Measurements from ENCODE around the gene ZPBP2. TPM values are rescaled to one million over a fixed set of nuclear protein-coding genes. Genes with fewer than 3 reads are reported as not detected.

The ZPBP2 gene
- polyA plus RNA-seq, 3 donors, result not detected

DNA sequence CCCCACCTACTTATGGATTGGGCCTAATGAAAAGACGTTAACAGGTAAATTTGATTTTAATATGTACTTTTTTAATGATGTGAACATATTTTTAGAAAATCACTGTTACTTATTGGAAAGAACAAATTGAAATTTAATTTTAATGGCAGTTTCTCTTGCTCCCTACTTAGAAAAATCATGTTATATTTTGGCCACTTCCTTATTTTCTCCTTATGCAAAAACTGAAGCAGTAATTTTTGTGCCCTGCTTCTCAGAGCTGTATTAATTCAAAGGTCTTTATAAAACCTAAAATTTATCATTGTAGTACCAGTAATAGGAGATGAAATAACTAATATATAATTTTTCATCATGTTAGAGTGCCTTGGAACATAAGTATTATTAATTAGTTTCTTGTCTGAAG lies 2.8 kb downstream of the ZPBP2 start:
- H3K79me2 ChIP-seq (ENCODE audit: insufficient read depth, low read length), result no peaks in the 10 kb centered on the region
- TF ChIP-seq, protein P1, sequence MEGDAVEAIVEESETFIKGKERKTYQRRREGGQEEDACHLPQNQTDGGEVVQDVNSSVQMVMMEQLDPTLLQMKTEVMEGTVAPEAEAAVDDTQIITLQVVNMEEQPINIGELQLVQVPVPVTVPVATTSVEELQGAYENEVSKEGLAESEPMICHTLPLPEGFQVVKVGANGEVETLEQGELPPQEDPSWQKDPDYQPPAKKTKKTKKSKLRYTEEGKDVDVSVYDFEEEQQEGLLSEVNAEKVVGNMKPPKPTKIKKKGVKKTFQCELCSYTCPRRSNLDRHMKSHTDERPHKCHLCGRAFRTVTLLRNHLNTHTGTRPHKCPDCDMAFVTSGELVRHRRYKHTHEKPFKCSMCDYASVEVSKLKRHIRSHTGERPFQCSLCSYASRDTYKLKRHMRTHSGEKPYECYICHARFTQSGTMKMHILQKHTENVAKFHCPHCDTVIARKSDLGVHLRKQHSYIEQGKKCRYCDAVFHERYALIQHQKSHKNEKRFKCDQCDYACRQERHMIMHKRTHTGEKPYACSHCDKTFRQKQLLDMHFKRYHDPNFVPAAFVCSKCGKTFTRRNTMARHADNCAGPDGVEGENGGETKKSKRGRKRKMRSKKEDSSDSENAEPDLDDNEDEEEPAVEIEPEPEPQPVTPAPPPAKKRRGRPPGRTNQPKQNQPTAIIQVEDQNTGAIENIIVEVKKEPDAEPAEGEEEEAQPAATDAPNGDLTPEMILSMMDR (IDR thresholded peaks at IDR 0.05), result no peak
- no peak overlapping the region for H3K4me3 Mint-ChIP-seq
- DNase-seq, result no peak
- peaks cover 9 to 34% of the 10 kb centered on the region in 2 donors for H3K27me3 ChIP-seq (ENCODE audit: control insufficient read depth in 2 of 2, insufficient read depth in 2 of 2, low read length in 2 of 2)
- H4K20me1 ChIP-seq (ENCODE audit: insufficient read depth, low read length), result no peaks in the 10 kb centered on the region
- intact Hi-C loops (cut with micrococcal nuclease), result no loop called here
- H3K27me3 Mint-ChIP-seq (ENCODE audit: low read depth in 3 of 3), result peaks cover 35 to 43% (median 39%) of the 10 kb centered on the region in 3 donors
- no peak overlapping the region for H2AFZ ChIP-seq (ENCODE audit: insufficient read depth, low read depth, low read length, poor library complexity, severe bottlenecking)
- H3K4me2 ChIP-seq (replicated peaks; ENCODE audit: extremely low read depth, low read length, poor library complexity, severe bottlenecking), result no peak overlapping the region
- peaks cover 12 to 16% of the 10 kb centered on the region in 2 donors for H3K9me3 ChIP-seq (replicated peaks in 1 of 2; ENCODE audit: control insufficient read depth in 1 of 2, insufficient read depth in 1 of 2, low read length in 2 of 2)
- no CpG with 5 or more reads among the region's 1 CpG for WGBS (ENCODE audit: insufficient coverage)
- H3K36me3 ChIP-seq (replicated peaks in 1 of 2; ENCODE audit: control insufficient read depth in 1 of 2, insufficient read depth in 2 of 2, low read length in 2 of 2), result no peaks in the 10 kb centered on the region
- H3K9me3 Mint-ChIP-seq, result peaks cover 12 to 24% (median 15%) of the 10 kb centered on the region in 7 donors
- no peak overlapping the region for H3K4me3 ChIP-seq (replicated peaks in 1 of 3; ENCODE audit: low read depth in 2 of 3, low read length in 3 of 3)
- H3K9ac ChIP-seq (ENCODE audit: insufficient read depth, low read length, poor library complexity, severe bottlenecking), result no peak overlapping the region
- peaks cover 0 to 5% of the 10 kb centered on the region in 2 donors for H3K36me3 Mint-ChIP-seq
- H3K4me1 ChIP-seq (ENCODE audit: control insufficient read depth in 1 of 2, insufficient read depth in 2 of 2, low read length in 2 of 2), result peaks cover 6 to 7% of the 10 kb centered on the region in 2 donors
- peaks cover 12% of the 10 kb centered on the region for H3K4me1 Mint-ChIP-seq
- no peak overlapping the region for H3K27ac ChIP-seq (ENCODE audit: low read depth in 1 of 2, low read length in 2 of 2)
- H3K27ac Mint-ChIP-seq, result no peak overlapping the region

DNA sequence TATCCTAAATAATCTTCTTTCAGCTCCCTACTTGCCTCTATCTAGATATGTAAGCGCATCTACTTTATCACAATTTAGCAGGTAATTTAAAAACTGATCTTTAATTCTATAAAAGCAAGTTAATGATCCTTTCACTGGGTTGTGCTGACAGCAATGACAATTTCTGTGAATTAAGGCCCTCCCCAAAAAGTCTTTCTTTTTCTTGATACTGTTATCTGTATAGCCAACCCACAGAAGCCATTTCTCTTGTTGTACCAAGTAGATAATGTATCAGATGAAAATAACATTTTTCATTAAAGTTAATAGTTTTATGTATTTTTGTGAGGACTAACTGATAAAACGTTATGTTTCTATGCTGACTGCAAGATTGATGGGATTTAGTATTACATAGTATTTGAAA lies 3.8 kb downstream of the ZPBP2 start:
- Histone ChIP-seq H4K20me1 (ENCODE audit: insufficient read depth, low read length) (no peaks in the 10 kb centered on the region), H3K4me1 (ENCODE audit: control insufficient read depth in 1 of 2, insufficient read depth in 2 of 2, low read length in 2 of 2) (no peaks in the 10 kb centered on the region), H3K4me2 (replicated peaks; ENCODE audit: extremely low read depth, low read length, poor library complexity, severe bottlenecking) (no peak overlapping the region), H3K9ac (ENCODE audit: insufficient read depth, low read length, poor library complexity, severe bottlenecking) (no peak overlapping the region), H3K9me3 (replicated peaks in 1 of 2; ENCODE audit: control insufficient read depth in 1 of 2, insufficient read depth in 1 of 2, low read length in 2 of 2) (peaks cover 12 to 16% of the 10 kb centered on the region in 2 donors), H3K79me2 (ENCODE audit: insufficient read depth, low read length) (no peaks in the 10 kb centered on the region), H2AFZ (ENCODE audit: insufficient read depth, low read depth, low read length, poor library complexity, severe bottlenecking) (no peak overlapping the region), H3K36me3 (replicated peaks in 1 of 2; ENCODE audit: control insufficient read depth in 1 of 2, insufficient read depth in 2 of 2, low read length in 2 of 2) (no peaks in the 10 kb centered on the region), H3K27me3 (ENCODE audit: control insufficient read depth in 2 of 2, insufficient read depth in 2 of 2, low read length in 2 of 2) (peaks cover 9 to 34% of the 10 kb centered on the region in 2 donors), H3K4me3 (replicated peaks in 1 of 3; ENCODE audit: low read depth in 2 of 3, low read length in 3 of 3) (no peak overlapping the region), H3K27ac (ENCODE audit: low read depth in 1 of 2, low read length in 2 of 2) (no peak overlapping the region)
- TF ChIP-seq, protein P1 (IDR thresholded peaks at IDR 0.05), result no peak
- H3K36me3 Mint-ChIP-seq, result peaks cover 0 to 5% of the 10 kb centered on the region in 2 donors
- H3K4me3 Mint-ChIP-seq, result no peak overlapping the region
- intact Hi-C loops (cut with micrococcal nuclease), result no loop called here
- peaks cover 12 to 24% (median 15%) of the 10 kb centered on the region in 7 donors for H3K9me3 Mint-ChIP-seq
- H3K27ac Mint-ChIP-seq, result no peak overlapping the region
- peaks cover 35 to 42% (median 39%) of the 10 kb centered on the region in 3 donors for H3K27me3 Mint-ChIP-seq (ENCODE audit: low read depth in 3 of 3)
- WGBS (ENCODE audit: insufficient coverage), result no CpG with 5 or more reads among the region's 2 CpGs
- peaks cover 5% of the 10 kb centered on the region for H3K4me1 Mint-ChIP-seq
- DNase-seq, result no peak

All from CD14-positive monocyte (primary cell).